ENCODE results near the gene MYF5. TPM values are rescaled to one million over a fixed set of nuclear protein-coding genes. Genes with fewer than 3 reads are reported as not detected.

Gene MYF5
- total and polyA plus RNA-seq, 9 of the 15 experiments (the other 6 are each of a cell fraction or from before 2014, with no cell fraction given): not detected

DNA sequence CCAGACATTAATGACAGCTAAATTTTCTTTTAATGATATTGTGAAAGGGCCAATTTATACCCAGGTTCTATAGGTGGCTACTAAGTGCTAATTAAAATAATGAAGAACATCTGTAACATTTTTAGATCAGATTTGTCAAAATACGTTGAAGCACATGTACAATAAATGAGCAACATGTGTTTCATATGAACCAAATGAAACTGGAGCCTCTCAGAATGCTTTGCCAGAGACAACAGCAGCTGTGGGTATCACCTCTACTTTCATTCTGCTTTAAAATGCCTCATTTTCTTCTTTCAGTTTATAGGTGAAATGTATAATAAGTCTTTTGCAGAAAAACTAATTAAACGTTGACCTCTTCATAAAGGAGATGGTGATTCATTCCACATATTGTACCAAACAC, 35.4 kb upstream of the MYF5 start:
- Histone ChIP-seq H3K27me3 (ENCODE audit: control insufficient read depth in 2 of 2, insufficient read depth in 2 of 2, low read length in 2 of 2) (no peaks in the 10 kb centered on the region), H3K9me1 (ENCODE audit: control insufficient read depth, insufficient read depth, low read length) (no peaks in the 10 kb centered on the region), H3K79me2 (ENCODE audit: control insufficient read depth, insufficient read depth, low read length) (no peaks in the 10 kb centered on the region), H3K4me3 (no peak overlapping the region), H3K4me2 (ENCODE audit: insufficient read depth, low read length) (no peak overlapping the region), H3K9me3 (replicated peaks; ENCODE audit: control insufficient read depth, insufficient read depth, low read depth, low read length) (0 out of 2 replicates have a peak, but pooled peaks cover 2% of the 10 kb centered on the region), H3K27ac (ENCODE audit: extremely low read depth, low read depth, low read length) (no peak overlapping the region), H3K36me3 (ENCODE audit: control insufficient read depth, insufficient read depth, low read length) (no peaks in the 10 kb centered on the region), H3K9ac (ENCODE audit: insufficient read depth in 1 of 2, low read depth in 2 of 2, low read length in 2 of 2) (no peak overlapping the region), H2AFZ (ENCODE audit: low read depth, low read length) (no peak overlapping the region), H4K20me1 (replicated peaks; ENCODE audit: control insufficient read depth, insufficient read depth, low read length) (no peaks in the 10 kb centered on the region), H3K4me1 (replicated peaks in 1 of 2; ENCODE audit: control insufficient read depth in 2 of 2, insufficient read depth in 2 of 2, low read length in 2 of 2) (no peaks in the 10 kb centered on the region)
- intact Hi-C loops (cut with micrococcal nuclease) (no loop called here), in situ Hi-C loops (cut with MboI) (no loop called here)
- POLR2A ChIA-PET: no interaction called here
- no TSS peak for BruUV-seq (replicated peaks)
- WGBS (ENCODE audit: insufficient coverage, low coverage, missing lambda C conversion rate): 0% methylated on average over 2 of the region's 2 CpGs
- CTCF ChIA-PET (ENCODE audit: low intra/inter-chr PET ratio): no interaction called here
- ATAC-seq (no peak), FAIRE-seq (no peak), DNase-seq (ENCODE audit: extremely low read depth in 1 of 4, low spot score in 3 of 4) (no peak)
- TF ChIP-seq RBM14 (IDR thresholded peaks at IDR 0.05; ENCODE audit: borderline replicate concordance, insufficient read depth, low read depth, low read length) (no peak), TCF7 (IDR thresholded peaks at IDR 0.05; ENCODE audit: borderline replicate concordance) (no peak), E2F6 (IDR thresholded peaks at IDR 0.05; ENCODE audit: borderline replicate concordance in 1 of 2, extremely low read depth in 1 of 2, insufficient read depth in 1 of 2, insufficient read length in 1 of 2, low read depth in 1 of 2, low read length in 1 of 2, poor library complexity in 1 of 2, severe bottlenecking in 1 of 2) (no peak), PATZ1 (CRISPR knock-in tag; IDR thresholded peaks at IDR 0.05; ENCODE audit: borderline replicate concordance) (no peak)

Measured in K562 (cell line).